Fibroblast of lung (primary cell): Measurements from ENCODE around the gene EYA2. TPM values are rescaled to one million over a fixed set of nuclear protein-coding genes. Genes with fewer than 3 reads are reported as not detected.

Experiments used
- DNase-seq, 2 donors: peaks; one replicate each; pipeline versions ENCODE4 v3.0.0 to v3.0.0-alpha.2; 2010; ENCODE audit warnings: low read depth in 2 of 2
- H2AFZ ChIP-seq: 2 replicates; pipeline ENCODE4 v1.5.1; 2012; ENCODE audit warnings: low read length, control low read depth, inconsistent platforms
- H3K27ac ChIP-seq: 2 replicates; pipeline ENCODE4 v1.5.1; 2011; ENCODE audit warnings: low read length, control low read depth; ENCODE audit not compliant: insufficient read depth
- H3K27me3 ChIP-seq: 2 replicates; pipeline ENCODE4 v1.5.1; 2011; ENCODE audit warnings: mild to moderate bottlenecking, low read length; ENCODE audit not compliant: control insufficient read depth, insufficient read depth
- H3K36me3 ChIP-seq: 2 replicates; pipeline ENCODE4 v1.5.1; 2011; ENCODE audit warnings: low read length; ENCODE audit not compliant: control insufficient read depth, insufficient read depth
- H3K4me1 ChIP-seq: 2 replicates; pipeline ENCODE4 v1.5.1; 2011; ENCODE audit warnings: low read length; ENCODE audit not compliant: control insufficient read depth, insufficient read depth; ENCODE audit errors: extremely low read depth
- H3K4me2 ChIP-seq: 2 replicates; pipeline ENCODE4 v1.5.1; 2011; ENCODE audit warnings: low read length, control low read depth; ENCODE audit not compliant: insufficient read depth; ENCODE audit errors: extremely low read depth
- H3K4me3 ChIP-seq, 4 experiments: fragments of 200-600 bp in 1 of 4; sonication (generic) in 1 of 4; replicated peaks in 1 of 4; 2 replicates each; pipeline ENCODE4 v1.5.1; 2011 to 2016; ENCODE audit warnings: low read length in 4 of 4, low read depth in 3 of 4, mild to moderate bottlenecking in 3 of 4, control low read depth in 2 of 4, inconsistent platforms in 1 of 4, mixed read lengths in 1 of 4; ENCODE audit not compliant: insufficient read depth in 1 of 4; ENCODE audit errors: control extremely low read depth in 1 of 4
- H3K79me2 ChIP-seq: 2 replicates; pipeline ENCODE4 v1.5.1; 2012; ENCODE audit warnings: mild to moderate bottlenecking, low read length, inconsistent platforms; ENCODE audit not compliant: control insufficient read depth, insufficient read depth
- H3K9ac ChIP-seq: 2 replicates; pipeline ENCODE4 v1.5.1; 2011; ENCODE audit warnings: mild to moderate bottlenecking, low read length, control low read depth; ENCODE audit not compliant: insufficient read depth
- H3K9me3 ChIP-seq: 2 replicates; pipeline ENCODE4 v1.5.1; 2012; ENCODE audit warnings: low read depth, low read length; ENCODE audit not compliant: control insufficient read depth, insufficient read depth
- H4K20me1 ChIP-seq: 2 replicates; pipeline ENCODE4 v1.5.1; 2011; ENCODE audit warnings: low read length; ENCODE audit not compliant: control insufficient read depth, insufficient read depth; ENCODE audit errors: extremely low read depth
- EZH2 ChIP-seq: IDR thresholded peaks from 2 replicates; pipeline ENCODE4 v1.5.1; 2012; ENCODE audit warnings: low read length, control low read depth, mild to moderate bottlenecking; ENCODE audit errors: missing control alignments
- polyA plus RNA-seq, 2 donors: library from polyadenylated mRNA; depleted of rRNA in 1 of 2; stranded (reverse) in 1 of 2; unstranded in 1 of 2; fragments of >200 nt; gene quantifications; 2 replicates each; pipeline ENCODE4 v1.2.1, GENCODE V29; 2011 to 2012; ENCODE audit warnings: missing spikeins in 1 of 2
- total RNA-seq: library from RNA; depleted of rRNA; stranded (reverse); fragments of >200 nt; gene quantifications from 2 replicates; pipeline ENCODE4 v1.2.1, GENCODE V29; 2014
- TF ChIP-seq, protein P1 (sequence below), 2 donors: IDR thresholded peaks in 1 of 2; conservative IDR thresholded peaks in 1 of 2; 1 replicate in 1 of 2; 2 replicates in 1 of 2; pipeline ENCODE4 v1.5.1; 2011 to 2012; ENCODE audit warnings: low read length in 2 of 2, control low read depth in 1 of 2, inconsistent platforms in 1 of 2, low read depth in 1 of 2, mild to moderate bottlenecking in 1 of 2

EYA2 gene
- total and polyA plus RNA-seq, 2 donors (not counting 1 experiment from before 2014, with no cell fraction given), result 0.37 to 1.7 TPM

DNA sequence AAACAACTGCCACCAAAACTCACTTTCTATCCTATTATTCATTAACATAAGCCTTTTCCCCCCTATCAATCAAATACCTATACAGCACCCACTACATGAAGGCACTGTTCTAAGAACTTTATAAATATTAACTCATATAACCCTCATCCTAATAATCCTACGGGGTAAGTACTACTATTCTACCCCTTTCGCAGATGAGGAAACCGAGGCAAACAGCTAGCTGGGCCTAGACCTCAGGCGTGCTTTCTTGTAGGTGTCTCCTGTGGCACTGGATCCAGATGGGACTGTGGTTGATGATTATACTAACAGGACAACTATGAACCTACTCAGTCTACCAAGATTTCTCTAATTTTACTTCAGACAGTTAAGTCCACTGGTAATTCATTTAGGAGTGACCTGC lies 330.2 kb downstream of the EYA2 start:
- H3K4me2 ChIP-seq, result no peak overlapping the region
- H3K4me3 ChIP-seq, result no peak overlapping the region
- no peak for DNase-seq
- no peak for TF ChIP-seq EZH2
- TF ChIP-seq, protein P1, sequence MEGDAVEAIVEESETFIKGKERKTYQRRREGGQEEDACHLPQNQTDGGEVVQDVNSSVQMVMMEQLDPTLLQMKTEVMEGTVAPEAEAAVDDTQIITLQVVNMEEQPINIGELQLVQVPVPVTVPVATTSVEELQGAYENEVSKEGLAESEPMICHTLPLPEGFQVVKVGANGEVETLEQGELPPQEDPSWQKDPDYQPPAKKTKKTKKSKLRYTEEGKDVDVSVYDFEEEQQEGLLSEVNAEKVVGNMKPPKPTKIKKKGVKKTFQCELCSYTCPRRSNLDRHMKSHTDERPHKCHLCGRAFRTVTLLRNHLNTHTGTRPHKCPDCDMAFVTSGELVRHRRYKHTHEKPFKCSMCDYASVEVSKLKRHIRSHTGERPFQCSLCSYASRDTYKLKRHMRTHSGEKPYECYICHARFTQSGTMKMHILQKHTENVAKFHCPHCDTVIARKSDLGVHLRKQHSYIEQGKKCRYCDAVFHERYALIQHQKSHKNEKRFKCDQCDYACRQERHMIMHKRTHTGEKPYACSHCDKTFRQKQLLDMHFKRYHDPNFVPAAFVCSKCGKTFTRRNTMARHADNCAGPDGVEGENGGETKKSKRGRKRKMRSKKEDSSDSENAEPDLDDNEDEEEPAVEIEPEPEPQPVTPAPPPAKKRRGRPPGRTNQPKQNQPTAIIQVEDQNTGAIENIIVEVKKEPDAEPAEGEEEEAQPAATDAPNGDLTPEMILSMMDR (conservative IDR thresholded peaks at IDR 0.05 in 1 of 2, IDR thresholded peaks at IDR 0.05 in 1 of 2; ENCODE audit: low read depth in 1 of 2, low read length in 2 of 2), result no peak
- H3K79me2 ChIP-seq, result no peaks in the 10 kb centered on the region
- H3K36me3 ChIP-seq, result peaks cover 17% of the 10 kb centered on the region
- no peaks in the 10 kb centered on the region for H3K4me1 ChIP-seq
- no peaks in the 10 kb centered on the region for H4K20me1 ChIP-seq
- H2AFZ ChIP-seq, result no peak overlapping the region
- no peaks in the 10 kb centered on the region for H3K27me3 ChIP-seq
- no peaks in the 10 kb centered on the region for H3K9me3 ChIP-seq
- no peak overlapping the region for H3K27ac ChIP-seq
- no peak overlapping the region for H3K9ac ChIP-seq

DNA sequence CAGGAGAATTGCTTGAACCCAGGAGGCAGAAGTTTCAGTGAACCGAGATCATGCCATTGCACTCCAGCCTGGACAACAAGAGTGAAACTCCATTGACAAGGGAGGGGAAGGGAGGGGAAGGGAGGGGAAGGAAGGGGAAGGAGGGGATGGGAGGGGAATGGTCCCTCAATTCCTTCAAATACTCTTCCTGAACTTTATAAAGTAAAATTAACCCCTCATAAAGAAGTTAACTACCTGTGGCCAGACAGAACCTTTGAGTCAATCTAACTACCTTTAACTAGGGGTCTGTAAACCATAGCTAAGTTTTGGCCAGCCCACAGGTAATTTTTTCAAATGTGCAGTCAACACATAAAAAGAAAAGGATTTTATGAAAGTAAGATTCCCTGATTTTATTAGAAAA lies 330.8 kb downstream of the EYA2 start:
- Histone ChIP-seq H3K27me3 (no peaks in the 10 kb centered on the region), H3K4me2 (no peak overlapping the region), H3K36me3 (peaks cover 17% of the 10 kb centered on the region), H3K27ac (no peak overlapping the region), H4K20me1 (no peaks in the 10 kb centered on the region), H2AFZ (no peak overlapping the region), H3K9ac (no peak overlapping the region), H3K4me1 (no peaks in the 10 kb centered on the region), H3K4me3 (no peak overlapping the region), H3K79me2 (no peaks in the 10 kb centered on the region), H3K9me3 (no peaks in the 10 kb centered on the region)
- TF ChIP-seq EZH2, result no peak
- TF ChIP-seq, protein P1 (conservative IDR thresholded peaks at IDR 0.05 in 1 of 2, IDR thresholded peaks at IDR 0.05 in 1 of 2; ENCODE audit: low read depth in 1 of 2, low read length in 2 of 2), result no peak
- DNase-seq, result no peak

DNA sequence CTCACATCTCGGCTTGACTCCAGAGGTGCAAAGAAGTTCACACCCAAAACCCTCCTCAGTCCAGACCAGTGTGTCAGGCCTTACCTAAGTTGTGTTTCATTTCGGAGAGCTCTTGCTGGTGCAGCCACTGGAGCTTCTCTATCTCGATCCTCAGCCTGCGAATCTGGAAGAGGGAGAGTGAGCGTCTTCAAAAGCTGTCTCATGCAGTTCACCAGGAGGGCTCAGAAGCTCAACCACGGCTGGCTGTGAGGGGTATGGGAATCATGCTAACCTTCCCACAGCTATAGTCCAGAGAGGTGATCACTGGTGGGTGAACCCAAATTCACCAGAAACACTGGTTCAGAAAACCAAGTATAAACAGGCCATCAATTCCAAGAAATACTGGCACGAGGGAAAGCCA lies 332.5 kb downstream of the EYA2 start:
- H3K4me2 ChIP-seq, result no peak overlapping the region
- no peaks in the 10 kb centered on the region for H3K79me2 ChIP-seq
- H3K4me1 ChIP-seq, result no peaks in the 10 kb centered on the region
- no peak for DNase-seq
- no peak overlapping the region for H3K9ac ChIP-seq
- no peaks in the 10 kb centered on the region for H4K20me1 ChIP-seq
- TF ChIP-seq, protein P1 (conservative IDR thresholded peaks at IDR 0.05 in 1 of 2, IDR thresholded peaks at IDR 0.05 in 1 of 2; ENCODE audit: low read depth in 1 of 2, low read length in 2 of 2), result no peak
- no peak for TF ChIP-seq EZH2
- H3K4me3 ChIP-seq, result no peak overlapping the region
- peaks cover 13% of the 10 kb centered on the region for H3K36me3 ChIP-seq
- no peaks in the 10 kb centered on the region for H3K27me3 ChIP-seq
- H3K27ac ChIP-seq, result no peak overlapping the region
- H3K9me3 ChIP-seq, result no peaks in the 10 kb centered on the region
- no peak overlapping the region for H2AFZ ChIP-seq
